Activated T-helper 1 cell treated with anti-CD3 and anti-CD28 coated beads, Interleukin-12 subunit alpha, Interleukin-12 subunit beta, Interleukin-2, Interleukin-4 antibody, amounts not matched to agents 30 ng/mL and 10 ng/mL and 1 ng/mL, durations not matched to agents 14 hours and 24 hours and 36 hours (primary cell): ENCODE measurements around the gene MANSC1. TPM values are rescaled to one million over a fixed set of nuclear protein-coding genes. Genes with fewer than 3 reads are reported as not detected.
"Not testable (repeated sequence)": the region's sequence is repeated elsewhere in the genome, so short reads cannot be mapped to it uniquely, and the experiment has no call there.

Experiments
- DNase-seq: peaks from one replicate; pipeline ENCODE4 v3.0.0; 2021; ENCODE audit warnings: low spot score
- H3K27ac Mint-ChIP-seq: one replicate; pipeline ENCODE4 v1.8.0; 2021; ENCODE audit warnings: mild to moderate bottlenecking, mixed read lengths
- H3K27me3 Mint-ChIP-seq: one replicate; pipeline ENCODE4 v1.8.0; 2022; ENCODE audit warnings: mild to moderate bottlenecking, moderate library complexity, mixed read lengths; ENCODE audit not compliant: insufficient read depth
- H3K36me3 Mint-ChIP-seq: one replicate; pipeline ENCODE4 v1.8.0; 2021; ENCODE audit warnings: low read depth, mixed read lengths
- H3K4me1 Mint-ChIP-seq: one replicate; pipeline ENCODE4 v1.8.0; 2021; ENCODE audit warnings: low read depth, mixed read lengths
- H3K4me3 Mint-ChIP-seq: one replicate; pipeline ENCODE4 v1.8.0; 2021; ENCODE audit warnings: mild to moderate bottlenecking, moderate library complexity, mixed read lengths
- H3K9me3 Mint-ChIP-seq: one replicate; pipeline ENCODE4 v1.8.0; 2021; ENCODE audit warnings: mixed read lengths
- intact Hi-C: fragments of 100-400 bp; cut with micrococcal nuclease; formaldehyde crosslinking; loops from one replicate; pipeline ENCODE4 v1.15.1; 2024
- total RNA-seq: library from RNA; stranded (reverse); gene quantifications from 2 replicates; pipeline ENCODE4 v1.2.3, GENCODE V29; 2022

MANSC1 gene
- total RNA-seq, 1 donor from 2014 or later: 1.4 TPM

GRCh38 chr12:12356896-12357718, 7.1 kb upstream of the MANSC1 start, which contains the start of gene BORCS5:
TSS of gene BORCS5 (plus strand) at chr12:12357078. CDS start at chr12:12357452, 374 bp downstream.
- H3K4me3 Mint-ChIP-seq: peak within 1 kb of the TSS; percentile 97
- DNase-seq: peak; percentile 98
- no peaks in the 10 kb centered on the region for H3K27me3 Mint-ChIP-seq
- intact Hi-C loops: loop anchor here (1.0 to 10.0 kb wide), 13 partner anchors 23 to 1634 kb away; partner anchors contain the start of genes CDKN1B, DDX47, GSG1 and SMIM10L1
- no peaks in the 10 kb centered on the region for H3K9me3 Mint-ChIP-seq
- peaks cover 48% of the 10 kb centered on the region for H3K4me1 Mint-ChIP-seq
- peak within 1 kb of the TSS; percentile 96 for H3K27ac Mint-ChIP-seq
- peaks cover 12% of the 10 kb centered on the region for H3K36me3 Mint-ChIP-seq

- peak overlapping the region; percentile 97 for H3K4me3 Mint-ChIP-seq
- DNase-seq: no peak
- peaks cover 41% of the 10 kb centered on the region for H3K4me1 Mint-ChIP-seq
- H3K9me3 Mint-ChIP-seq: no peaks in the 10 kb centered on the region
- intact Hi-C loops: loop anchor here (2.0 to 10.0 kb wide), 5 partner anchors 456 to 1634 kb away; partner anchors contain the start of genes DDX47, GSG1, SMIM10L1 and YBX3
- H3K27me3 Mint-ChIP-seq: no peaks in the 10 kb centered on the region
- peak overlapping the region; percentile 96 for H3K27ac Mint-ChIP-seq
- peaks cover 7% of the 10 kb centered on the region for H3K36me3 Mint-ChIP-seq
Observed at GRCh38 chr12:12356467-12356895, 6.4 kb upstream of the MANSC1 start.

- intact Hi-C loops: loop anchor here (10.0 kb wide), 2 partner anchors 751 to 1179 kb away; partner anchors contain the start of genes GSG1 and SMIM10L1
- Mint-ChIP-seq H3K36me3 (peaks cover 4% of the 10 kb centered on the region), H3K27me3 (no peaks in the 10 kb centered on the region), H3K4me3 (no peak overlapping the region), H3K27ac (no peak overlapping the region), H3K4me1 (peaks cover 49% of the 10 kb centered on the region), H3K9me3 (no peaks in the 10 kb centered on the region)
- DNase-seq: no peak
Observed at GRCh38 chr12:12353807-12354206, 3.8 kb upstream of the MANSC1 start.

GRCh38 chr12:12353276-12353675, 3.2 kb upstream of the MANSC1 start:
- Mint-ChIP-seq H3K36me3 (peaks cover 4% of the 10 kb centered on the region), H3K27me3 (no peaks in the 10 kb centered on the region), H3K4me3 (no peak overlapping the region), H3K27ac (no peak overlapping the region), H3K9me3 (no peaks in the 10 kb centered on the region), H3K4me1 (peaks cover 43% of the 10 kb centered on the region)
- no peak for DNase-seq
- intact Hi-C loops: loop anchor here (10.0 kb wide), 2 partner anchors 752 to 1178 kb away; partner anchors contain the start of genes GSG1 and SMIM10L1

GRCh38 chr12:12351468-12352185, 1.6 kb upstream of the MANSC1 start:
- H3K27me3 Mint-ChIP-seq, H3K36me3 Mint-ChIP-seq, H3K9me3 Mint-ChIP-seq, H3K27ac Mint-ChIP-seq, DNase-seq, H3K4me3 Mint-ChIP-seq: not testable (repeated sequence)
- intact Hi-C loops: loop anchor here (10.0 kb wide), 2 partner anchors 753 to 1177 kb away; partner anchors contain the start of genes GSG1 and SMIM10L1
- H3K4me1 Mint-ChIP-seq: peaks cover 32% of the 10 kb centered on the region

GRCh38 chr12:12350868-12351463, 924 bp upstream of the MANSC1 start:
- peaks cover 28% of the 10 kb centered on the region for H3K4me1 Mint-ChIP-seq
- H3K9me3 Mint-ChIP-seq: no peaks in the 10 kb centered on the region
- H3K27ac Mint-ChIP-seq: peak overlapping the region; percentile 20
- H3K36me3 Mint-ChIP-seq: peaks cover 3% of the 10 kb centered on the region
- DNase-seq: no peak
- intact Hi-C loops: loop anchor here (10.0 kb wide), 2 partner anchors 754 to 1176 kb away; partner anchors contain the start of genes GSG1 and SMIM10L1
- no peaks in the 10 kb centered on the region for H3K27me3 Mint-ChIP-seq
- peak overlapping the region; percentile 75 for H3K4me3 Mint-ChIP-seq

GRCh38 chr12:12338527-12339168, 11.4 kb downstream of the MANSC1 start:
- Mint-ChIP-seq H3K27ac (peak overlapping the region; percentile 63), H3K4me1 (peaks cover 31% of the 10 kb centered on the region), H3K4me3 (no peak overlapping the region), H3K36me3 (no peaks in the 10 kb centered on the region), H3K9me3 (no peaks in the 10 kb centered on the region), H3K27me3 (no peaks in the 10 kb centered on the region)
- intact Hi-C loops: no loop called here
- no peak for DNase-seq

GRCh38 chr12:12336511-12336910, 13.5 kb downstream of the MANSC1 start:
- Mint-ChIP-seq H3K4me1 (peaks cover 37% of the 10 kb centered on the region), H3K9me3 (no peaks in the 10 kb centered on the region), H3K27me3 (no peaks in the 10 kb centered on the region), H3K27ac (no peak overlapping the region), H3K36me3 (no peaks in the 10 kb centered on the region), H3K4me3 (no peak overlapping the region)
- intact Hi-C loops: no loop called here
- no peak for DNase-seq

- Mint-ChIP-seq H3K36me3 (no peaks in the 10 kb centered on the region), H3K4me3 (no peak overlapping the region), H3K9me3 (no peaks in the 10 kb centered on the region), H3K4me1 (peaks cover 41% of the 10 kb centered on the region), H3K27ac (no peak overlapping the region), H3K27me3 (no peaks in the 10 kb centered on the region)
- no peak for DNase-seq
- intact Hi-C loops: no loop called here
Observed at GRCh38 chr12:12336049-12336411, 14.0 kb downstream of the MANSC1 start.

- intact Hi-C loops: loop anchor here (1.0 to 2.0 kb wide), 4 partner anchors 23 to 780 kb away; partner anchors contain the start of gene BORCS5
- H3K9me3 Mint-ChIP-seq: no peaks in the 10 kb centered on the region
- H3K27me3 Mint-ChIP-seq: no peaks in the 10 kb centered on the region
- peaks cover 44% of the 10 kb centered on the region for H3K4me1 Mint-ChIP-seq
- peak; percentile 38 for DNase-seq
- no peak overlapping the region for H3K4me3 Mint-ChIP-seq
- H3K27ac Mint-ChIP-seq: no peak overlapping the region
- H3K36me3 Mint-ChIP-seq: no peaks in the 10 kb centered on the region
Observed at GRCh38 chr12:12334367-12335040, 15.5 kb downstream of the MANSC1 start.

GRCh38 chr12:12333407-12334366, 16.4 kb downstream of the MANSC1 start:
- intact Hi-C loops: loop anchor here (1.0 to 2.0 kb wide), 4 partner anchors 24 to 779 kb away; partner anchors contain the start of gene BORCS5
- H3K36me3 Mint-ChIP-seq: no peaks in the 10 kb centered on the region
- H3K4me1 Mint-ChIP-seq: peaks cover 40% of the 10 kb centered on the region
- H3K27ac Mint-ChIP-seq: no peak overlapping the region
- no peaks in the 10 kb centered on the region for H3K9me3 Mint-ChIP-seq
- no peaks in the 10 kb centered on the region for H3K27me3 Mint-ChIP-seq
- no peak for DNase-seq
- no peak overlapping the region for H3K4me3 Mint-ChIP-seq
